Fibroblast of lung (primary cell): Measurements from ENCODE around the gene WNT9A. TPM values are rescaled to one million over a fixed set of nuclear protein-coding genes. Genes with fewer than 3 reads are reported as not detected.

Source experiments
- DNase-seq, 2 donors: peaks; one replicate each; pipeline versions ENCODE4 v3.0.0 to v3.0.0-alpha.2; 2010; ENCODE audit warnings: low read depth in 2 of 2
- H2AFZ ChIP-seq: 2 replicates; pipeline ENCODE4 v1.5.1; 2012; ENCODE audit warnings: low read length, control low read depth, inconsistent platforms
- H3K27ac ChIP-seq: 2 replicates; pipeline ENCODE4 v1.5.1; 2011; ENCODE audit warnings: low read length, control low read depth; ENCODE audit not compliant: insufficient read depth
- H3K27me3 ChIP-seq: 2 replicates; pipeline ENCODE4 v1.5.1; 2011; ENCODE audit warnings: mild to moderate bottlenecking, low read length; ENCODE audit not compliant: control insufficient read depth, insufficient read depth
- H3K36me3 ChIP-seq: 2 replicates; pipeline ENCODE4 v1.5.1; 2011; ENCODE audit warnings: low read length; ENCODE audit not compliant: control insufficient read depth, insufficient read depth
- H3K4me1 ChIP-seq: 2 replicates; pipeline ENCODE4 v1.5.1; 2011; ENCODE audit warnings: low read length; ENCODE audit not compliant: control insufficient read depth, insufficient read depth; ENCODE audit errors: extremely low read depth
- H3K4me2 ChIP-seq: 2 replicates; pipeline ENCODE4 v1.5.1; 2011; ENCODE audit warnings: low read length, control low read depth; ENCODE audit not compliant: insufficient read depth; ENCODE audit errors: extremely low read depth
- H3K4me3 ChIP-seq, 4 experiments: fragments of 200-600 bp in 1 of 4; sonication (generic) in 1 of 4; replicated peaks in 1 of 4; 2 replicates each; pipeline ENCODE4 v1.5.1; 2011 to 2016; ENCODE audit warnings: low read length in 4 of 4, low read depth in 3 of 4, mild to moderate bottlenecking in 3 of 4, control low read depth in 2 of 4, inconsistent platforms in 1 of 4, mixed read lengths in 1 of 4; ENCODE audit not compliant: insufficient read depth in 1 of 4; ENCODE audit errors: control extremely low read depth in 1 of 4
- H3K79me2 ChIP-seq: 2 replicates; pipeline ENCODE4 v1.5.1; 2012; ENCODE audit warnings: mild to moderate bottlenecking, low read length, inconsistent platforms; ENCODE audit not compliant: control insufficient read depth, insufficient read depth
- H3K9ac ChIP-seq: 2 replicates; pipeline ENCODE4 v1.5.1; 2011; ENCODE audit warnings: mild to moderate bottlenecking, low read length, control low read depth; ENCODE audit not compliant: insufficient read depth
- H3K9me3 ChIP-seq: 2 replicates; pipeline ENCODE4 v1.5.1; 2012; ENCODE audit warnings: low read depth, low read length; ENCODE audit not compliant: control insufficient read depth, insufficient read depth
- H4K20me1 ChIP-seq: 2 replicates; pipeline ENCODE4 v1.5.1; 2011; ENCODE audit warnings: low read length; ENCODE audit not compliant: control insufficient read depth, insufficient read depth; ENCODE audit errors: extremely low read depth
- EZH2 ChIP-seq: IDR thresholded peaks from 2 replicates; pipeline ENCODE4 v1.5.1; 2012; ENCODE audit warnings: low read length, control low read depth, mild to moderate bottlenecking; ENCODE audit errors: missing control alignments
- polyA plus RNA-seq, 2 donors: library from polyadenylated mRNA; depleted of rRNA in 1 of 2; stranded (reverse) in 1 of 2; unstranded in 1 of 2; fragments of >200 nt; gene quantifications; 2 replicates each; pipeline ENCODE4 v1.2.1, GENCODE V29; 2011 to 2012; ENCODE audit warnings: missing spikeins in 1 of 2
- total RNA-seq: library from RNA; depleted of rRNA; stranded (reverse); fragments of >200 nt; gene quantifications from 2 replicates; pipeline ENCODE4 v1.2.1, GENCODE V29; 2014
- TF ChIP-seq, protein P1 (sequence below), 2 donors: IDR thresholded peaks in 1 of 2; conservative IDR thresholded peaks in 1 of 2; 1 replicate in 1 of 2; 2 replicates in 1 of 2; pipeline ENCODE4 v1.5.1; 2011 to 2012; ENCODE audit warnings: low read length in 2 of 2, control low read depth in 1 of 2, inconsistent platforms in 1 of 2, low read depth in 1 of 2, mild to moderate bottlenecking in 1 of 2

Gene WNT9A
- total and polyA plus RNA-seq, 2 donors (not counting 1 experiment from before 2014, with no cell fraction given), result 1.0 to 5.3 TPM

DNA sequence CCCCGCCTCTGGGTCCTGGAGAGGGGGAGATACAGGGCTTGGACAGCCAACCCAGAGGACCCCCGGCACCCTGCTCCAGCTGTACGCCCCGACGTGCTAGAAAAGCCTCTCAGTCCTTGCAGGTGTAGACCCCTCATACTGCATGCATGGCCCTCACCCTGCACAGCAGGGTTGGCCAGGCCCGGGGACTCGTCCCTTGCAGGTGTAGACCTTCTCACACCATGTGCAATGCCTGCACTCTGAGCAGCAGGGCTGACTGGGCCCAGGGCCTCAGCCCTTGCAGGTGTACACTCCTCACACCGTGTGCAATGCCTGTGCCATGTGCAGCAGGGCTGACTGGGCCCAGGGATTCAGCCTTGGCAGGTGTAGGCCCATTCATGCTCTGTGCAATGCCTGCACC is 26.8 kb downstream of the WNT9A start:
- Histone ChIP-seq H3K9ac (no peak overlapping the region), H3K27ac (no peak overlapping the region), H3K27me3 (no peaks in the 10 kb centered on the region), H3K4me1 (no peaks in the 10 kb centered on the region), H3K9me3 (no peaks in the 10 kb centered on the region), H3K79me2 (no peaks in the 10 kb centered on the region), H2AFZ (no peak overlapping the region), H4K20me1 (no peaks in the 10 kb centered on the region), H3K36me3 (no peaks in the 10 kb centered on the region), H3K4me3 (no peak overlapping the region), H3K4me2 (no peak overlapping the region)
- no peak for TF ChIP-seq EZH2
- TF ChIP-seq, protein P1, sequence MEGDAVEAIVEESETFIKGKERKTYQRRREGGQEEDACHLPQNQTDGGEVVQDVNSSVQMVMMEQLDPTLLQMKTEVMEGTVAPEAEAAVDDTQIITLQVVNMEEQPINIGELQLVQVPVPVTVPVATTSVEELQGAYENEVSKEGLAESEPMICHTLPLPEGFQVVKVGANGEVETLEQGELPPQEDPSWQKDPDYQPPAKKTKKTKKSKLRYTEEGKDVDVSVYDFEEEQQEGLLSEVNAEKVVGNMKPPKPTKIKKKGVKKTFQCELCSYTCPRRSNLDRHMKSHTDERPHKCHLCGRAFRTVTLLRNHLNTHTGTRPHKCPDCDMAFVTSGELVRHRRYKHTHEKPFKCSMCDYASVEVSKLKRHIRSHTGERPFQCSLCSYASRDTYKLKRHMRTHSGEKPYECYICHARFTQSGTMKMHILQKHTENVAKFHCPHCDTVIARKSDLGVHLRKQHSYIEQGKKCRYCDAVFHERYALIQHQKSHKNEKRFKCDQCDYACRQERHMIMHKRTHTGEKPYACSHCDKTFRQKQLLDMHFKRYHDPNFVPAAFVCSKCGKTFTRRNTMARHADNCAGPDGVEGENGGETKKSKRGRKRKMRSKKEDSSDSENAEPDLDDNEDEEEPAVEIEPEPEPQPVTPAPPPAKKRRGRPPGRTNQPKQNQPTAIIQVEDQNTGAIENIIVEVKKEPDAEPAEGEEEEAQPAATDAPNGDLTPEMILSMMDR (conservative IDR thresholded peaks at IDR 0.05 in 1 of 2, IDR thresholded peaks at IDR 0.05 in 1 of 2; ENCODE audit: low read depth in 1 of 2, low read length in 2 of 2), result no peak
- DNase-seq, result no peak

DNA sequence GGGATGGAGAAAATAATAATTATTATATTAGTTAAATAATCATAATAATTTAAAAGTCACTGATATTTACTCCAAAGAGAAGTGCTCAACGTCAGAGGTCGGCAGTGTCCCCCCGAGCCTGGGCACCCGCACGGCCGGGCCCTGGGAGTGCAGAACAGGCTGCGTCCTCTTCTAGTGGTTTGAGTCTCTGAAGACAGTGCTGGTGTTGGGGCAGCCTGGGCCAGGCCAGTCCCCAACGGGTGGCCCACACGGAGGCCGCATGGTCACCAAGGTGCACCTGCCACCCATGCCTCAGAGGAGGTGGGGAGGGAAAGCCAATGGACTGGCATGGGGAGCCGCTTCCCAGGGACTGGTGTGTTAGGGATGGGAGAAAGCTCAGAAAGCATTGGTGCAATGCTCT is 27.3 kb downstream of the WNT9A start:
- Histone ChIP-seq H3K79me2 (no peaks in the 10 kb centered on the region), H4K20me1 (no peaks in the 10 kb centered on the region), H3K36me3 (no peaks in the 10 kb centered on the region), H3K27ac (no peak overlapping the region), H2AFZ (no peak overlapping the region), H3K4me1 (no peaks in the 10 kb centered on the region), H3K4me2 (no peak overlapping the region), H3K9ac (no peak overlapping the region), H3K27me3 (no peaks in the 10 kb centered on the region), H3K4me3 (no peak overlapping the region), H3K9me3 (no peaks in the 10 kb centered on the region)
- no peak for DNase-seq
- TF ChIP-seq, protein P1 (conservative IDR thresholded peaks at IDR 0.05 in 1 of 2, IDR thresholded peaks at IDR 0.05 in 1 of 2; ENCODE audit: low read depth in 1 of 2, low read length in 2 of 2), result no peak
- no peak for TF ChIP-seq EZH2

DNA sequence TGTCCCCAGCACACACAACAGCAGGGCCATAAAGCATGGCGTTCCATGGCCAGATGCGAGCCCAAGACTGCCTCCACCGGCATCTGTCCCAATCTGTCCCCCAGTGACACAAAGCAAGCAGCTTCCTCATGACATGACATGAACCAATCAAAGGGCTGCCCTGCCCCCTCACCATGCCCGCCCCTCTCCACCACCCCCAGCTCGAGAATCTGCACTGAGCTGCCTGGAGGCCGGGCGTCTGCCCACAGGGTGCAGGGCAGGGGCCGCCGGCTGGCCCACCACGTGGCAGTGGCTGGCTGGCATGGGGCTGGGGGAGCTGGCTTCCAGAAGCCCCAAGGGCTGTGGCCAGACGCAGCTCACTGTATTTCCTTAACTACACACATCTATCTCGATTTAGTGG is 27.8 kb downstream of the WNT9A start:
- no peaks in the 10 kb centered on the region for H3K79me2 ChIP-seq
- no peak for DNase-seq
- no peak overlapping the region for H2AFZ ChIP-seq
- no peaks in the 10 kb centered on the region for H3K4me1 ChIP-seq
- no peak overlapping the region for H3K27ac ChIP-seq
- H3K9ac ChIP-seq, result no peak overlapping the region
- no peaks in the 10 kb centered on the region for H4K20me1 ChIP-seq
- no peak overlapping the region for H3K4me2 ChIP-seq
- H3K4me3 ChIP-seq, result no peak overlapping the region
- no peaks in the 10 kb centered on the region for H3K27me3 ChIP-seq
- no peaks in the 10 kb centered on the region for H3K36me3 ChIP-seq
- no peaks in the 10 kb centered on the region for H3K9me3 ChIP-seq
- TF ChIP-seq EZH2, result no peak
- TF ChIP-seq, protein P1 (conservative IDR thresholded peaks at IDR 0.05 in 1 of 2, IDR thresholded peaks at IDR 0.05 in 1 of 2; ENCODE audit: low read depth in 1 of 2, low read length in 2 of 2), result no peak
